Left cardiac atrium (tissue), 4 donors: ENCODE measurements around the gene PEX11G. TPM values are rescaled to one million over a fixed set of nuclear protein-coding genes. Genes with fewer than 3 reads are reported as not detected.

ENCODE experiments used
- ATAC-seq, 2 donors: fragments of 200-7000 bp; cut with Tn5 transposase; one replicate each; pipeline ENCODE4 v1.9.1; 2020; ENCODE audit warnings: mild to moderate bottlenecking in 2 of 2, moderate library complexity in 2 of 2
- DNase-seq: peaks from one replicate; pipeline ENCODE4 v3.0.0-alpha.2; 2020
- intact Hi-C, 2 donors: fragments of 100-400 bp; cut with DNase I; formaldehyde crosslinking; loops; one replicate each; pipeline versions ENCODE4 v1.14.1 to v1.15.1; 2022 to 2023
- total RNA-seq, 2 donors: library from RNA; stranded (reverse); fragmentation: NEBNext Ultra II Directional; extraction: Animal tissue kit (Norgen Biotek cat#: 25700); gene quantifications; one replicate each; pipeline ENCODE4 v1.2.1, GENCODE V29; 2021
- donor health status: DM: no; HTN: yes; CAD: no.
- donor health status: DM: no; HTN: yes; CAD: no; lungs with severe emphysema.
- donor health status: DM: yes; HTN: yes; CAD: no.
- donor health status: Dilated cardiomyopathy.

PEX11G gene
- total RNA-seq, 2 donors from 2014 or later, result 1.2 to 2.0 TPM

DNA sequence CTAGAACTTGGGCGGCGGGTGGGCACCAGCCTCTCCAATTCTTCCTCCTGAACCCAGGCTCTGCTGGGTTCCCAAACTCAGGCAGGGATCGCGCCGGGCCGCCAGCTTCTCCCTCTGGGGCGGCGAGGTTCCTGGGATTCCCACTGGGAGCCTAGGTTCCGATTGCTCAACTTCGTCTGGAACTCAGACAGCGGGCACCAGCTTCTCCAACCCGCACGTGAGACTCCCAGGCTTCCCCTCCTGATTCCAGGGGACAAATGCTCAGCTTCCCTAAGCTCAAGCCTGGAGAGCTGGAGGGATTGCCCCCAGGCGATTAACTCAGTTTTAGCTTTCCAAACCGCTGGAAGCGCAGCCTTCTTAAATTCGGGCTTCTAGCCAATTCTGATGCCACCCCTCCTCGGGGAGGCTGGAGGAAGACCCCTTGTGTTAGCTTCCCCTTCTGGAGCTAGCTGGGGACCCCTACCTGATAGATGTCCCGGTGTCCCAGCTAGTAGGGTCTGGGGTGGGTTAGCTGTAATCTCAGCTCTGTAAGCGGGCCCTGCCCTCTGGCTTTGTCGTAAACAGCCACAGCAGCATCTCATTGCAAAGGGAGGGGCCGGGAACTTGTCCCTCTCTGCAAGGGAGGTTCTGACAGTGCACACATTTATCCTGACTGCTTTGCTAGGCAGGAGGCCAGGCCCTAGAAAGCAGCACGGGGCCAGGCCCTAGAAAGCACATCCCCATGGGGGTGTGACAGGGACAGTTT lies 34.3 kb upstream of the PEX11G start:
- intact Hi-C loops, result loop anchor here in 1 of 2 donors (10.0 kb wide), 1 partner anchor 128 kb away; no protein-coding TSS in a partner anchor
- no peak for DNase-seq
- ATAC-seq, result peak in 1 of 2 donors; percentile 9

DNA sequence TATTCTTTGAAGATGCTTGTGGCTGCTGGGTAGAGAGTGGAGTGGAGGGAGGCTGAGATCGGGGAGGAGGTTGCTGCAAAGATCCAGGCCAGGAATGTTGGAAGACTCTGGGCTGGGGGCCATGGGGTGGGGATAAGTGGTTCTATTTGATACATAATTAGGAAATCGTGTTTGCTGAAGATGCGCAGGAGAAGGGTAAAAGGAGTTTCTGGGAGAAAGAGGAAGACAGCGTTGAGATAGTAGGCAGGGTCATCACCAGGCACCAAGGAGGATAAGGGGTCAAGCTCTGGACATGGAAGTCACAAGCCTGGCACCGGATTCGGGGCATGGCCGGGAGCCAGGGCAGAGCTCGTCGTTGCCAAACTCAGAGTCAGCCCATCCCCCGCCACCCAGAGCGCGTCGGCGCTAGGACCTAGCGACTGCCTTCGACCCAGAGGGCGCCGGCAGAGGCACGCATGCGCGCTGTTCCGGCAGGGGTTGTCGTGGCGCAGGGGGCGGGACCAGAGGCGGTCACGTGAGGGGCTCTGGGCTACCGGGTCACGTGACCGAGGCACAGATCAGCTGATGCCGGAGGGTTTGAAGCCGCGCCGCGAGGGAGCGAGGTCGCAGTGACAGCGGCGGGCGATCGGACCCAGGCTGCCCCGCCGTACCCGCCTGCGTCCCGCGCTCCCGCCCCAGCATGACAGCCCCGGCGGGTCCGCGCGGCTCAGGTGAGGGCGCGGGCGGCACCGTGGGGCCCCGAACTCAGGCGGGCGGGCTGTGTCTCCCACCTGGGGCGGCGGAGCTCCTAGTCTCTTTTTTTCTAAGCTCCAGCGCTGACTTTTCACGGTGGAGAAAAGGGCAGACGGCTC lies 33.5 kb upstream of the PEX11G start, which contains the start of gene MCOLN1:
Gene MCOLN1, plus strand, starts transcription at position 553 of the 851 bp plus-strand sequence. Its CDS starts 127 bp downstream, at position 680.
- ATAC-seq (peak; percentile 92 to 95), DNase-seq (peak; percentile 100)
- intact Hi-C loops, result loop anchor here in 1 of 2 donors (10.0 kb wide), 1 partner anchor 127 kb away; no protein-coding TSS in a partner anchor

GRCh38 chr19:7521551-7522071 lies 32.8 kb upstream of the PEX11G start:
- DNase-seq (no peak), ATAC-seq (no peak)
- intact Hi-C loops, result loop anchor here in 1 of 2 donors (10.0 kb wide), 1 partner anchor 127 kb away; no protein-coding TSS in a partner anchor

GRCh38 chr19:7520131-7521051 lies 31.6 kb upstream of the PEX11G start:
- ATAC-seq (no peak), DNase-seq (no peak)
- intact Hi-C loops, result loop anchor here in 1 of 2 donors (10.0 kb wide), 1 partner anchor 126 kb away; no protein-coding TSS in a partner anchor

GRCh38 chr19:7519361-7520130 lies 30.7 kb upstream of the PEX11G start:
- intact Hi-C loops, result loop anchor here in 1 of 2 donors (10.0 kb wide), 1 partner anchor 125 kb away; no protein-coding TSS in a partner anchor
- ATAC-seq, result no peak
- DNase-seq, result no peak

- intact Hi-C loops, result no loop called here
- no peak for DNase-seq
These were observed 28.0 kb upstream of the PEX11G start for GRCh38 chr19:7516878-7517277.

GRCh38 chr19:7516333-7516732 lies 27.5 kb upstream of the PEX11G start:
- intact Hi-C loops, result no loop called here

More at GRCh38 chr19:7516878-7517277, 28.0 kb upstream of the PEX11G start:
- no peak for ATAC-seq

GRCh38 chr19:7515645-7516151 lies 26.9 kb upstream of the PEX11G start, which contains the start of gene ZNF358:
TSS of gene ZNF358 (plus strand) at chr19:7516103. CDS start at chr19:7519243, 3,140 bp downstream.
- ATAC-seq (peak; percentile 93), DNase-seq (peak; percentile 86)
- intact Hi-C loops, result no loop called here

More at GRCh38 chr19:7516333-7516732, 27.5 kb upstream of the PEX11G start:
- no peak for ATAC-seq
- no peak for DNase-seq

- peak; percentile 32 to 67 for ATAC-seq
- peak; percentile 54 for DNase-seq
- intact Hi-C loops, result no loop called here
These were observed 26.3 kb upstream of the PEX11G start for GRCh38 chr19:7515110-7515644.

- ATAC-seq (no peak), DNase-seq (no peak)
- intact Hi-C loops, result no loop called here
These were observed 25.2 kb upstream of the PEX11G start for GRCh38 chr19:7513809-7514642.

DNA sequence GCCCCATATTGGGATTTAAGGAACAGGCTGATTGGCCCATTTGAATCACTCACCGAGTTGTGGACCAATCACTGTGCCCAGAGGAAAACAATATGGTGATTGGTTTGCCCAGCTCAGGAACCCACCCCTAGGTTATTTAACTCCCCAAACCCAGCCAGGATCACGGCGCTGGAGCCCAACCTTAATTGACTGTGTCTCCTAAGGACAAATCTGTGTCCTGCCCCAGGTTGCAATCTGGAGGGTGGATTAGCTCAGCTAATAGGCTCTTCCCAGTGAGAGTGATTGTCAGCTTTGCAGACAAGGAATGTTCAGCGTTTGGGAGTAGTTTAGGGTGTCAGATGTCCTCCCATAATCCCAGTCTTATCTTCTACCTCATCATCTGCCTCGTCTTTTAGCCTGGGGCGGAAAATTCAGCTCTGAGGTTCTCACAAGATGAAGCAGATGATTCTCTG lies 23.6 kb upstream of the PEX11G start:
- DNase-seq (no peak), ATAC-seq (no peak)
- intact Hi-C loops, result no loop called here

DNA sequence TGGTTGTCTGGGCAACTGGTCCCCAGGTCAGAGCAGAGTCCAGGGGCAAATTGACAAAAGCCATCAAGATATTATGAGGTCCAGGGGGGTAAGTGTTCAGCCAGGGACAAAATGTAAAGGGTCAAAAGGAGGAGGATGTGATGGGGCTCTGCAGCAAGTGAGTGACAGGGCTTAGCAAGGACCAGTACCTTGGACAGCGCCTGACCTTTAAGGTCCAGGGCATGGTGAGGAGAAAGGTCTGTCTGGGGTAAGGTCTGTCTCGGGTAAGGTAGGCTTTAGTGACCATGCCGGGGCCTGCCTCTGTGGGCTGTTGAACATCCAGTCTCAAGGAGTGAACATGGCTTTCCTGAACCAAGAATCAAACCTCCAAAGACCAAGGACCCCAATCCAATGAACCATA lies 20.8 kb upstream of the PEX11G start:
- intact Hi-C loops, result no loop called here
- DNase-seq (no peak), ATAC-seq (no peak)

GRCh38 chr19:7507884-7508283 lies 19.0 kb upstream of the PEX11G start:
- ATAC-seq, result peak; percentile 67 to 83
- intact Hi-C loops, result no loop called here

GRCh38 chr19:7506385-7507328 lies 17.8 kb upstream of the PEX11G start:
- ATAC-seq (peak; percentile 71 to 93), DNase-seq (peak; percentile 88)
- intact Hi-C loops, result no loop called here

More at GRCh38 chr19:7507884-7508283, 19.0 kb upstream of the PEX11G start:
- peak; percentile 89 for DNase-seq
